Keratinocyte (primary cell): ENCODE measurements around the gene DCLK1.
A peak's percentile ranks its signal among the peaks of the same experiment; 100 is the strongest.

Experiments
- EZH2 ChIP-seq: IDR thresholded peaks from one replicate; pipeline ENCODE4 v1.6.1; 2012; ENCODE audit warnings: inconsistent platforms, mild to moderate bottlenecking, low read length, moderate library complexity
- TF ChIP-seq, protein P1 (sequence below), 3 experiments: IDR thresholded peaks in 1 of 3; conservative IDR thresholded peaks in 1 of 3; optimal IDR thresholded peaks in 1 of 3; 2 replicates in 2 of 3; 3 replicates in 1 of 3; pipeline versions ENCODE3 to v1.5.1; 2011; ENCODE audit warnings: low read length in 3 of 3, mild to moderate bottlenecking in 3 of 3, moderate library complexity in 2 of 3, control low read depth in 1 of 3, inconsistent platforms in 1 of 3; ENCODE audit not compliant: insufficient read depth in 2 of 3; ENCODE audit errors: extremely low read depth in 1 of 3

DNA sequence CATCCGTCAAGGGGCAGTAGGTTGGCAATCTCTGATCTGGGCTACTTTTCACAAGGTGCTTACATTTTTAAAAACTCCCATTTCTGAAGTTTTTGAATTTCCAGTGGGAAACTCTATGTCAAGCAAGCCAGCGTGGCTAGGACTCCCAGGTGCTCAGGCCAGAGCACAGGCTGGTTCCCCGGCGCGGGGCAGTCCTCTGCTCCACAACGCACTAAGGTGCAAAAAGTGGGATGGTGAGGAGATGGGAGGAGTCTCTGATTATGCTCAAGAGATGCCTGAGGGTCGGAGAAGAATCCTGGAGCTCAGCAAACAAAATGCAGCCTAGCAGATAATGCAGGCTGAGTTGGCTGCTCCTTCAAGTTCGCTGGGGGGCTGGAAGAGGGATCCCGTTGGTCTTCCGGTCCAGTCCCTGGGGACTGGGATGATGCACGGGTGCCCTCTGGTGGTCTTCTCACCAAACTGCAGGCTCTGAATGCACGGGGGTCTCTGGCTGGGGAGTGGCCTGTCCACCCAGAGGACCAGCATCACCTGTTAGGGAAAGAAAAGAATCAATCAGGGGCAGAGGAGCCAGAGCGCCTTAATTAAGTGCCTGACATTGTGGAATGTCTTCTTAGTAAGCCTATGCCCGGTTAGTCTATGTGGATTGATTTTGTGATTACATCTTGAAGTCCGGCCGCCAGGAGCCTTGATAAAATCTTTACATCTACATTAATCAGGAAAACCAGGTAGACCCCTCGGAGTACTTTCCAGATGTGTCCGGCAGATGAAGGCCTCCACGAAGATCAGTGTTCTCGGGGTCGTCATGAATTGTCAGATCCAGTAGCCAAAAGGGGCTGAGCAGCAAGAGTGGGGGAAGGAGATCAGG is 410.3 kb downstream of the DCLK1 start:
- TF ChIP-seq, protein P1, sequence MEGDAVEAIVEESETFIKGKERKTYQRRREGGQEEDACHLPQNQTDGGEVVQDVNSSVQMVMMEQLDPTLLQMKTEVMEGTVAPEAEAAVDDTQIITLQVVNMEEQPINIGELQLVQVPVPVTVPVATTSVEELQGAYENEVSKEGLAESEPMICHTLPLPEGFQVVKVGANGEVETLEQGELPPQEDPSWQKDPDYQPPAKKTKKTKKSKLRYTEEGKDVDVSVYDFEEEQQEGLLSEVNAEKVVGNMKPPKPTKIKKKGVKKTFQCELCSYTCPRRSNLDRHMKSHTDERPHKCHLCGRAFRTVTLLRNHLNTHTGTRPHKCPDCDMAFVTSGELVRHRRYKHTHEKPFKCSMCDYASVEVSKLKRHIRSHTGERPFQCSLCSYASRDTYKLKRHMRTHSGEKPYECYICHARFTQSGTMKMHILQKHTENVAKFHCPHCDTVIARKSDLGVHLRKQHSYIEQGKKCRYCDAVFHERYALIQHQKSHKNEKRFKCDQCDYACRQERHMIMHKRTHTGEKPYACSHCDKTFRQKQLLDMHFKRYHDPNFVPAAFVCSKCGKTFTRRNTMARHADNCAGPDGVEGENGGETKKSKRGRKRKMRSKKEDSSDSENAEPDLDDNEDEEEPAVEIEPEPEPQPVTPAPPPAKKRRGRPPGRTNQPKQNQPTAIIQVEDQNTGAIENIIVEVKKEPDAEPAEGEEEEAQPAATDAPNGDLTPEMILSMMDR (optimal IDR thresholded peaks at IDR 0.05 in 1 of 3, IDR thresholded peaks at IDR 0.05 in 1 of 3, conservative IDR thresholded peaks at IDR 0.05 in 1 of 3; ENCODE audit: extremely low read depth in 1 of 3, insufficient read depth in 2 of 3, low read length in 3 of 3), result peak; percentile 68 to 88 (median 72)
- TF ChIP-seq EZH2, result no peak
